Epidermal melanocyte (primary cell): ENCODE data around the gene TRIM7.
"Not testable (repeated sequence)": the region's sequence is repeated elsewhere in the genome, so short reads cannot be mapped to it uniquely, and the experiment has no call there.

Experiments
- DNase-seq: peaks from one replicate; pipeline ENCODE4 v3.0.0; 2011; ENCODE audit warnings: low spot score; ENCODE audit not compliant: insufficient read length

The TRIM7 gene

DNA sequence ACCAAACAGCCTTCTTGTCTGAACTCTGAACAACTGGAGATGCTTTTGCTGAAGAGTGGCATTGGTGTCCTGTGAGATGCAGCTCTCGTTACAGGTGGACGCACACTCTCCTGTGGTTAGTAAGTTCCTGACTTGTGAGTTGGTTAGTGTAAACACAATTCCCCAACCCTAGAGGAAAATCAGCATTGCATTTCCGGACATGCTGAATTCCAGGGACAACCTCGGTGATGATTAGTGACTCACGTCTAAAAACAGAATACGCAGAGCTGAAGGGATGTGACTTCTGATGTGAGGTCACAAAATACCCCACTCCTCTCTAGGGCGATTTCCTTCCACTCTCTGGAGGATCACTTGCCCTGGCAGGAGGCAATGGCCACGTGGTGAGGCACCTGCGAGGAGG, 52.6 kb downstream of the TRIM7 start:
- no peak for DNase-seq

GRCh38 chr5:181151146-181151545, 53.9 kb downstream of the TRIM7 start:
- DNase-seq, result no peak

DNA sequence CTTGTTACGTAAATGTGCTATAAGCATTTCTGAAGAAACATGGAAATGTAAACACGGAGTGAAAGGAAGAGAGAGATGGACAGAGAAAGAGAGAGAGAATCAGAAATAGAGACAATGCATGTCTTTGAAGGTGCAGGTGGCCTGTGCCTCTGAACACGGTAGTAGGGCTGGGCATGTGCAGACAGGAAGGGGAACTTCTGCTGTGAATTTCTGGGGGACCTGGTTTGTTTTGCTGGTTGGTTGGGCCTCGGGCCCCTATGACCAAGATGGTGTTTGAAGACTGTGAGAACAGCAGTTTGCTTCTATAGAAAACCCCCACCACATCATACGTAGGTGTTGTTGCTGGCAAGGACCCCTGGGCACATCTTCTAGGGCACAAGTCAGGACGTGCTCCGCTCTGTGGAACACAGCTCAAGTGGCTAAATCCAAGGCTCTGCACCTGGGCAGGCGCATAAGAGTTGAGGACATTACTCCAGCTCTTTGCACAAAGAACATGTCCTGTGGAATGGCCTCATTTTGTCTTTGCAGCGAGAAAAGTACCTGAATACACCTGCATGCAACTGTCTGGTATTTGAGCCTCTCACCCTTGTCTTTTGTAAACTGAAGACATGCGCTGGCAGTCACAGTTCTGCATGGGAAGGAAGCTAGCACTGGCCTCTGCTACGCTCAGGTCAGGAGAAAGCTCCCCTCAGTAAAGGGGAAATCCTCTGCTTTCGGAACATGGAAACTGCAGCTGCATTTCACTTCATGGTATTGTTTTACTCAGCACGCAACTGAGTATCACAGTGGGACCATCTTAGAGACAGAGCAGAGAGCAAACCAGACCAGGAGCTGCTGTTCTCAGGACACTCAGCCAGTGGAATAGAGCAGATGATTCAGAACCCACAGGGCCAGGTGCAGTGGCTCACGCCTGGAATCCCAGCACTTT, 54.9 kb downstream of the TRIM7 start:
- DNase-seq, result no peak

- DNase-seq, result no peak
These were observed 55.6 kb downstream of the TRIM7 start for GRCh38 chr5:181149355-181149754.

DNA sequence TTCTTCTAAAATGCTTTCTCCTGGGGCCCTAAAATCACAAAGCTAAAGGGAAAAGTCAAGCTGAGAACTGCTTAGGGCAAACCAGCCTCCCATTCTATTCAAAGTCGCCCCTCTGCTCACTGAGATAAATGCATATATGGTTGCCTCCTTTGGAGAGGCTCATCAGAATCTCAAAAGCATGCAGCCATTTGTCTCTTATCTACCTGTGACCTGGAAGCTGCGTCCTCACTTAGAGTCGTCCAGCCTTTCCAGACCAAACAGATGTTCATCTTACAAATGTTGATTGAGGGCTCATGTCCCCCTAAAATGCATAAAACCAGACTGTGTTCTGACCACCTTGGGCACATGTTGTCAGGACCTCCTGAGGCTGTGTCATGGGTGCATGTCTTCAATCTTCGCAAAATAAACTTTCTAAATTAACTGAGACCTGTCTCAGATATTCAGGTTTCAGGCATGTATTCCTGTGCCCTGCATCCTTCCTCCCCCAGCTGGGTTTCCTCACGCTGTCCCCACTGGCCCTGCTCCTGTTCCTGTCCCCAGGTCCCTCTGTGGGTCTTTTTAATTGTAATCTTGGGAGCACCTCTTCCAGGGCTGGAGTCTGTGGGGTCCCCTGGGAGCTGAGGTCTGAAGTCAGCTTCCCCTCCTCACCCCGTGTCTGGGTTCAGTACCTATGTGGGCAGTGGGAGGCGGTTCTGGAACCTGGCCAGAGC, 57.9 kb downstream of the TRIM7 start, which contains the start of gene OR2V2:
TSS of gene OR2V2 (plus strand) at position 660 of the 710 bp plus-strand sequence. CDS start 7,357 bp downstream, outside the sequence.
- not testable (repeated sequence) for DNase-seq

GRCh38 chr5:181145133-181145532, 59.9 kb downstream of the TRIM7 start:
- DNase-seq, result no peak
